Colonic mucosa (tissue), 4 donors: Measurements from ENCODE around the gene ICA1. TPM values are rescaled to one million over a fixed set of nuclear protein-coding genes. Genes with fewer than 3 reads are reported as not detected.

Experiments
- DNase-seq: peaks from one replicate; pipeline ENCODE4 v3.0.0-alpha.2; 2020
- H3K27ac ChIP-seq: fragments of 200-600 bp; one replicate; pipeline ENCODE4 v1.8.0; 2021
- H3K27me3 ChIP-seq: fragments of 200-600 bp; one replicate; pipeline ENCODE4 v1.8.0; 2021
- H3K36me3 ChIP-seq: fragments of 200-600 bp; one replicate; pipeline ENCODE4 v1.8.0; 2021
- H3K4me1 ChIP-seq: fragments of 200-600 bp; one replicate; pipeline ENCODE4 v1.8.0; 2021; ENCODE audit warnings: mild to moderate bottlenecking
- H3K4me3 ChIP-seq: fragments of 200-600 bp; one replicate; pipeline ENCODE4 v1.8.0; 2021
- H3K9ac ChIP-seq, 2 donors: one replicate each; pipeline ENCODE4 v1.7.0; 2013; ENCODE audit warnings: control low read depth in 2 of 2, low read depth in 2 of 2, low read length in 2 of 2
- H3K9me3 ChIP-seq: fragments of 200-600 bp; one replicate; pipeline ENCODE4 v1.8.0; 2021
- CTCF ChIP-seq: fragments of 200-600 bp; IDR thresholded peaks from one replicate; pipeline ENCODE4 v1.8.0; 2022; ENCODE audit warnings: antibody characterized with exemption, mild to moderate bottlenecking
- intact Hi-C: fragments of 100-400 bp; cut with DNase I; formaldehyde crosslinking; loops from one replicate; pipeline ENCODE4 v1.14.1; 2022
- total RNA-seq, 2 donors: library from RNA; stranded (reverse); fragmentation: NEBNext Ultra II Directional in 1 of 2; extraction: Animal tissue kit (Norgen Biotek cat#: 25700) in 1 of 2; gene quantifications; one replicate each; pipeline ENCODE4 v1.2.1, GENCODE V29; 2021
- donor health status: healthy.
- donor health status: DM: no; HTN: no; CAD: no.
- donor health status: DM: no; HTN: no; CAD: no.

ICA1 gene
- total RNA-seq, 2 donors from 2014 or later: 46.1 to 47.5 TPM

- TF ChIP-seq CTCF: no peak
- DNase-seq: no peak
- H3K27ac ChIP-seq: no peak overlapping the region
- intact Hi-C loops: no loop called here
- no peaks in the 10 kb centered on the region for H3K36me3 ChIP-seq
- no peaks in the 10 kb centered on the region for H3K9me3 ChIP-seq
- no peak overlapping the region for H3K9ac ChIP-seq
- no peak overlapping the region for H3K4me3 ChIP-seq
- H3K4me1 ChIP-seq: no peaks in the 10 kb centered on the region
- H3K27me3 ChIP-seq: no peaks in the 10 kb centered on the region
Measured at GRCh38 chr7:8146106-8146787, 115.7 kb downstream of the ICA1 start.

GRCh38 chr7:8144856-8145255 lies 117.1 kb downstream of the ICA1 start:
- Histone ChIP-seq H3K4me3 (no peak overlapping the region), H3K9me3 (no peaks in the 10 kb centered on the region), H3K9ac (no peak overlapping the region), H3K36me3 (no peaks in the 10 kb centered on the region), H3K4me1 (no peaks in the 10 kb centered on the region), H3K27ac (no peak overlapping the region), H3K27me3 (no peaks in the 10 kb centered on the region)
- intact Hi-C loops: no loop called here
- DNase-seq: no peak
- no peak for TF ChIP-seq CTCF

GRCh38 chr7:8143151-8143874 lies 118.7 kb downstream of the ICA1 start:
- no peaks in the 10 kb centered on the region for H3K27me3 ChIP-seq
- no peaks in the 10 kb centered on the region for H3K4me1 ChIP-seq
- no peak overlapping the region for H3K9ac ChIP-seq
- no peak overlapping the region for H3K4me3 ChIP-seq
- intact Hi-C loops: no loop called here
- H3K36me3 ChIP-seq: no peaks in the 10 kb centered on the region
- no peak for TF ChIP-seq CTCF
- DNase-seq: no peak
- H3K27ac ChIP-seq: no peak overlapping the region
- no peaks in the 10 kb centered on the region for H3K9me3 ChIP-seq

- H3K9me3 ChIP-seq: no peaks in the 10 kb centered on the region
- intact Hi-C loops: no loop called here
- no peak overlapping the region for H3K4me3 ChIP-seq
- TF ChIP-seq CTCF: no peak
- no peak for DNase-seq
- no peak overlapping the region for H3K27ac ChIP-seq
- H3K36me3 ChIP-seq: no peaks in the 10 kb centered on the region
- no peaks in the 10 kb centered on the region for H3K4me1 ChIP-seq
- no peaks in the 10 kb centered on the region for H3K27me3 ChIP-seq
- H3K9ac ChIP-seq: no peak overlapping the region
Measured at GRCh38 chr7:8142477-8142876, 119.5 kb downstream of the ICA1 start.

- DNase-seq: no peak
- Histone ChIP-seq H3K4me1 (no peaks in the 10 kb centered on the region), H3K9ac (no peak overlapping the region), H3K9me3 (no peaks in the 10 kb centered on the region), H3K27me3 (no peaks in the 10 kb centered on the region), H3K4me3 (no peak overlapping the region), H3K36me3 (no peaks in the 10 kb centered on the region), H3K27ac (no peak overlapping the region)
- intact Hi-C loops: no loop called here
- no peak for TF ChIP-seq CTCF
Measured at GRCh38 chr7:8141070-8141469, 120.9 kb downstream of the ICA1 start.
